K562 (cell line): ENCODE results near the gene MDK. TPM values are rescaled to one million over a fixed set of nuclear protein-coding genes. Genes with fewer than 3 reads are reported as not detected.

ENCODE experiments used
- BRF1 ChIP-seq: IDR thresholded peaks from 3 replicates; pipeline ENCODE4 v1.6.1; 2011; ENCODE audit warnings: borderline replicate concordance, mild to moderate bottlenecking; ENCODE audit not compliant: insufficient read length; ENCODE audit errors: extremely low read depth
- CHD4 ChIP-seq: fragments of 200-600 bp; sonication (generic); IDR thresholded peaks from 3 replicates; pipeline ENCODE4 v1.6.1; 2012; ENCODE audit warnings: low read depth, mild to moderate bottlenecking, mixed read lengths, low read length, inconsistent platforms; ENCODE audit not compliant: insufficient read depth, insufficient replicate concordance, poor library complexity, severe bottlenecking
- IRF2 ChIP-seq: sonication (generic); formaldehyde crosslinking; IDR thresholded peaks from 2 replicates; pipeline ENCODE4 v1.8.1; 2022; ENCODE audit warnings: mild to moderate bottlenecking, missing genetic modification reagents
- MYNN ChIP-seq, 2 experiments: sonication (generic); formaldehyde crosslinking in 1 of 2; IDR thresholded peaks; 2 replicates each; pipeline versions ENCODE4 v1.5.0 to v1.6.1; 2016 to 2020; ENCODE audit warnings: antibody characterized with exemption in 1 of 2, missing genetic modification reagents in 1 of 2
- NCOA1 ChIP-seq: fragments of 450-650 bp; IDR thresholded peaks from 2 replicates; pipeline ENCODE4 v1.6.1; 2016; ENCODE audit warnings: low read depth
- NFRKB ChIP-seq: fragments of 450-650 bp; IDR thresholded peaks from 2 replicates; pipeline ENCODE4 v1.6.1; 2016; ENCODE audit warnings: low read depth
- RBM34 ChIP-seq: fragments of 200-400 bp; formaldehyde crosslinking; IDR thresholded peaks from 2 replicates; pipeline ENCODE4 v1.6.1; 2018; ENCODE audit warnings: low read length, borderline replicate concordance; ENCODE audit not compliant: insufficient read depth
- THAP12 ChIP-seq: fragments of 250-450 bp; sonication (Bioruptor Pico); IDR thresholded peaks from 2 replicates; pipeline ENCODE4 v1.9.0; 2021; ENCODE audit warnings: mild to moderate bottlenecking, inconsistent platforms
- WHSC1 ChIP-seq: IDR thresholded peaks from one replicate; pipeline ENCODE4 v1.6.1; 2012; ENCODE audit warnings: low read length, control low read depth, inconsistent platforms
- ZNF274 ChIP-seq: IDR thresholded peaks from 2 replicates; pipeline ENCODE4 v1.6.1; 2011; ENCODE audit warnings: low read depth, mild to moderate bottlenecking, low read length, moderate library complexity, borderline replicate concordance
- ZNF280B ChIP-seq: fragments of 250-450 bp; sonication (Bioruptor Pico); IDR thresholded peaks from 2 replicates; pipeline ENCODE4 v1.5.1; 2021; ENCODE audit warnings: mild to moderate bottlenecking
- ZNF449 ChIP-seq: fragments of 250-450 bp; sonication (Bioruptor Pico); IDR thresholded peaks from 2 replicates; pipeline ENCODE4 v1.8.0; 2022; ENCODE audit warnings: moderate library complexity, mild to moderate bottlenecking, inconsistent platforms
- polyA plus RNA-seq, 8 experiments: library from polyadenylated mRNA; depleted of rRNA in 4 of 8; stranded (reverse) in 5 of 8; unstranded in 3 of 8; fragments of >200 nt; fragmentation: Nextera tagmentation in 2 of 8; fragmentation: Illumina TruSeq in 1 of 8; extraction: Ambion mirVana in 2 of 8; extraction: Trizol in 1 of 8; gene quantifications; 2 replicates each; pipeline versions ENCODE4 v1.2.1 to v1.2.3, GENCODE V29; 2011 to 2014; ENCODE audit warnings: inconsistent platforms in 1 of 8, missing spikeins in 1 of 8
- total RNA-seq, 7 experiments: library from RNA; depleted of rRNA in 6 of 7; stranded (reverse); fragments of >200 nt in 6 of 7; fragmentation: Illumina TruSeq in 2 of 7; extraction: Trizol in 2 of 7; gene quantifications; 2 replicates each; pipeline versions ENCODE4 v1.2.1 to v1.2.3, GENCODE V29; 2011 to 2021; ENCODE audit warnings: low replicate concordance in 1 of 7
- TF ChIP-seq, protein P1 (sequence below): fragments of 250-450 bp; sonication (Bioruptor Pico); IDR thresholded peaks from 2 replicates; pipeline ENCODE4 v1.5.0; 2021
- TF ChIP-seq, protein P2 (sequence below), 2 experiments: fragments of 150-350 bp in 1 of 2; IDR thresholded peaks; 2 replicates each; pipeline ENCODE4 v1.6.1; 2012 to 2016; ENCODE audit warnings: low read depth in 2 of 2, low read length in 2 of 2, mild to moderate bottlenecking in 1 of 2, moderate library complexity in 1 of 2
- TF ChIP-seq, protein P3 (sequence below): fragments of 450-650 bp; IDR thresholded peaks from 2 replicates; pipeline ENCODE4 v1.6.1; 2016

MDK gene
- total and polyA plus RNA-seq, 9 of the 15 experiments (the other 6 are each of a cell fraction or from before 2014, with no cell fraction given): 20.7 to 700 (median 350) TPM

DNA sequence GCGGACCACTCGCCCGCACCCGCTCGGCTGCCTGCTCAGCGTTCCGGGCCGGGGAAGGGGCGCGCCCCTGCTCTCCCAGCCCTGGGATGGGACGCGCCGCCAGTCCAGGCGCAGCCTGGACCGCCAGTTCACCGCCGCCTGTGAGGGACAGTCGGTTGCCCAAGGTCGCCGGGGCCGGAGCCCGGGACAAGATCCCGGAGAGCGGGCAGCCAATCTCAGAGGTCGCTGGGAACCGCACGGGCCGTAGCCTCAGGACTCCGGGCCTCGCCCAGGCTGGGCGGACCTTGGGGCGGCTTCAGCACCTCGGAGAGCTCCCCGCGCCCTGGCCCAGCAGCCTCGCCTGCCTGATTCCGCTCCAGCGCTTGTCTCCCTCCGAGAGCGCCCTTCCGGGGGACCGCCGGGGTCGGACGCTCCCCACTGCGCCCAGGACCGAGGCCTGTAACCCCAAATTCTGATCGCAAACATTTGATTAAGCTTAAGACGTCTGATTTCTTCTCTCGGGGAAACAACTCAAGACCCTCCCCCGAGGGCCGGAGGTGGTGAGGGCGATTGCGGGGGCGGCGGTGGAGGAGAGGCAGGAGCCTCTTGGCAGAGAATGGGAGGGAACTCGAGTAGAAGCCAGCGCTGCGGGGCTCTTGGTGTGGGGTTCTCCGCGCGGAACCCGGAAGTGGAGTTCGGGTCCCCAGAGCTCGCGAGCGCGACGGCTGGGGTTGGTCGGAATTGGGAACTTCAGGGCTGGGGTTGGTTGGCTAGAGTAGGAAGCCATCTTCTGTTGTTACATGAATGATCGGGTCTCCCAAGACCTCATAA is 11.2 kb downstream of the MDK start (continued):
- TF ChIP-seq, protein P1, sequence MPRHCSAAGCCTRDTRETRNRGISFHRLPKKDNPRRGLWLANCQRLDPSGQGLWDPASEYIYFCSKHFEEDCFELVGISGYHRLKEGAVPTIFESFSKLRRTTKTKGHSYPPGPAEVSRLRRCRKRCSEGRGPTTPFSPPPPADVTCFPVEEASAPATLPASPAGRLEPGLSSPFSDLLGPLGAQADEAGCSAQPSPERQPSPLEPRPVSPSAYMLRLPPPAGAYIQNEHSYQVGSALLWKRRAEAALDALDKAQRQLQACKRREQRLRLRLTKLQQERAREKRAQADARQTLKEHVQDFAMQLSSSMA (CRISPR knock-in tag): no peak
- no peak for TF ChIP-seq ZNF280B (CRISPR knock-in tag)
- no peak for TF ChIP-seq NFRKB
- TF ChIP-seq THAP12 (CRISPR knock-in tag): no peak
- TF ChIP-seq, protein P2, sequence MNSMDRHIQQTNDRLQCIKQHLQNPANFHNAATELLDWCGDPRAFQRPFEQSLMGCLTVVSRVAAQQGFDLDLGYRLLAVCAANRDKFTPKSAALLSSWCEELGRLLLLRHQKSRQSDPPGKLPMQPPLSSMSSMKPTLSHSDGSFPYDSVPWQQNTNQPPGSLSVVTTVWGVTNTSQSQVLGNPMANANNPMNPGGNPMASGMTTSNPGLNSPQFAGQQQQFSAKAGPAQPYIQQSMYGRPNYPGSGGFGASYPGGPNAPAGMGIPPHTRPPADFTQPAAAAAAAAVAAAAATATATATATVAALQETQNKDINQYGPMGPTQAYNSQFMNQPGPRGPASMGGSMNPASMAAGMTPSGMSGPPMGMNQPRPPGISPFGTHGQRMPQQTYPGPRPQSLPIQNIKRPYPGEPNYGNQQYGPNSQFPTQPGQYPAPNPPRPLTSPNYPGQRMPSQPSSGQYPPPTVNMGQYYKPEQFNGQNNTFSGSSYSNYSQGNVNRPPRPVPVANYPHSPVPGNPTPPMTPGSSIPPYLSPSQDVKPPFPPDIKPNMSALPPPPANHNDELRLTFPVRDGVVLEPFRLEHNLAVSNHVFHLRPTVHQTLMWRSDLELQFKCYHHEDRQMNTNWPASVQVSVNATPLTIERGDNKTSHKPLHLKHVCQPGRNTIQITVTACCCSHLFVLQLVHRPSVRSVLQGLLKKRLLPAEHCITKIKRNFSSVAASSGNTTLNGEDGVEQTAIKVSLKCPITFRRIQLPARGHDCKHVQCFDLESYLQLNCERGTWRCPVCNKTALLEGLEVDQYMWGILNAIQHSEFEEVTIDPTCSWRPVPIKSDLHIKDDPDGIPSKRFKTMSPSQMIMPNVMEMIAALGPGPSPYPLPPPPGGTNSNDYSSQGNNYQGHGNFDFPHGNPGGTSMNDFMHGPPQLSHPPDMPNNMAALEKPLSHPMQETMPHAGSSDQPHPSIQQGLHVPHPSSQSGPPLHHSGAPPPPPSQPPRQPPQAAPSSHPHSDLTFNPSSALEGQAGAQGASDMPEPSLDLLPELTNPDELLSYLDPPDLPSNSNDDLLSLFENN (IDR thresholded peaks at IDR 0.05; ENCODE audit: low read depth in 2 of 2, low read length in 2 of 2): no peak; a peak in 1 of 4 replicates
- no peak for TF ChIP-seq WHSC1
- no peak for TF ChIP-seq ZNF449 (CRISPR knock-in tag)
- TF ChIP-seq MYNN (IDR thresholded peaks at IDR 0.05): peak; percentile 52; the same call in 1 of the 2 replicates
- TF ChIP-seq MYNN (CRISPR knock-in tag; IDR thresholded peaks at IDR 0.05): 0 out of 2 replicates have a peak, but pooled peaks have one; percentile 43
- no peak for TF ChIP-seq IRF2 (CRISPR knock-in tag)
- no peak for TF ChIP-seq BRF1
- TF ChIP-seq RBM34: no peak
- TF ChIP-seq ZNF274: no peak
- peak; percentile 80 for TF ChIP-seq NCOA1
- TF ChIP-seq, protein P3, sequence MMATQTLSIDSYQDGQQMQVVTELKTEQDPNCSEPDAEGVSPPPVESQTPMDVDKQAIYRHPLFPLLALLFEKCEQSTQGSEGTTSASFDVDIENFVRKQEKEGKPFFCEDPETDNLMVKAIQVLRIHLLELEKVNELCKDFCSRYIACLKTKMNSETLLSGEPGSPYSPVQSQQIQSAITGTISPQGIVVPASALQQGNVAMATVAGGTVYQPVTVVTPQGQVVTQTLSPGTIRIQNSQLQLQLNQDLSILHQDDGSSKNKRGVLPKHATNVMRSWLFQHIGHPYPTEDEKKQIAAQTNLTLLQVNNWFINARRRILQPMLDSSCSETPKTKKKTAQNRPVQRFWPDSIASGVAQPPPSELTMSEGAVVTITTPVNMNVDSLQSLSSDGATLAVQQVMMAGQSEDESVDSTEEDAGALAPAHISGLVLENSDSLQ: no peak
- TF ChIP-seq CHD4: no peak
